Hematopoietic multipotent progenitor cell treated with erythropoietin and hydrocortisone succinate and interleukin-3 and kit ligand, for 17 days (in vitro differentiated cells): Measurements from ENCODE around the gene DIAPH2.
"Not testable (repeated sequence)": the region's sequence is repeated elsewhere in the genome, so short reads cannot be mapped to it uniquely, and the experiment has no call there.

Source experiments
- DNase-seq: peaks from one replicate; pipeline ENCODE4 v3.0.0-alpha.2; 2015; ENCODE audit warnings: low spot score

Gene DIAPH2

DNA sequence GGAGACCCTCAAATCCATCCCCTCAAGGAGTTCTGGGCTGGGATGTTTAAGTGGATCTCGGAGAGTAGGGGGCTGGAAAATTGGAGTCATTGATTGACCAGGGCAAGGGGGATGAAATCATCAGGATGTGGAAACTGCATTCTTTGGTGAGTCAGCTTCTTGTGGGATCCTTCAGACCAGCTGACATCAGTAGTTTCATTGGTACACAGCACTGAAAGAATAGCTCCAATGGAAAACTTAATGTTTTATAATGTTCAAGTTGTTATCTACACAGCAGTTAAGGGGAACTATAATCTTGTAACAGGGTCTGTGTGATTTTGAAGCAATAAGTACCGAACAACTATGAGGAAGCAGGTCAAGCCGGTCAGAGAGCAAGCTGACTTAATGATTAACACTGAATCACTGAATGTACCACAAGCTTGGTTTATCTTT is 705.1 kb downstream of the DIAPH2 start:
- no peak for DNase-seq

DNA sequence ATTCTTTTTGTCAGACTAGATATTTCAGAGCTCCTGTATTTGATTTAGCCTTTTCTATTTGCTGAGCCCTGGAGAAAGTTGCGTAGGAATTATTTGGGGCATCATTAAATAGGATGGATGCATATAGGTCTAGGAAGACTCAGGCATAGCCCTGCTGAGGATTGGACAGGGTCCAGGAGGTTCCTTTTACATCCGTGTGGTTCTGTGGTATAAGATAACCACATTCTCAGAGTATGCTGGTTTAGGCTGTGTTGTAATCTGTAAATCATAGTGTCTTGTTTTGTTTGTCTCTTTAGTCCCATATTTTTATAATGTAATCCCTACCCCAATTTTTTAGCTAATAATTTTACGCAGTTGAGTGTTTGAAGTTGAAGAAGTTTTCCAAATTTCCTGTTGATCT is 712.7 kb downstream of the DIAPH2 start:
- no peak for DNase-seq

DNA sequence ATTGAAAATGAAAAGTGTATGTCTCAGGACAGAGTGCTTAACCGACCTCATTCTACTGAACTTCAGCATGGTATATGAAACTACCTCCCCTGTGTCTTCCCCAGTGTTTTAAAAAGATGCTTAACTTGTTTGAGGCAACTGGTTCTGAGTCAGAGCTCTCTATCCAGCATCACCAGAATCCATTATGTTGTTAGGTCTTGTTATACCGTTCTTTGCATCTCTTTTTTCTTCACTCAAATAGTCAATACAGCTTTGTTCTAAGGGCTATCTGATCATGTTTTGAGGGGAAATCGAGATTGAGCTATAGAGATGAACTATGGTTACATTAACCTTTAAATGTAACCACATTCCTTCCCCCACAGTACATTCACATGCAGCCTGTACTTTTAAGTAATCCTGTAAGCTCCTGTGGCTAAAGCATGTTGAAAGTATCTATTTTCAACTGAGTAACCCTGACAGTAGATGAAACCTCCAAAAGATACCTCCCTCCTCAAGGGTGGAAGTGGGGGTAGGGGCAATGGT is 713.4 kb downstream of the DIAPH2 start:
- no peak for DNase-seq

DNA sequence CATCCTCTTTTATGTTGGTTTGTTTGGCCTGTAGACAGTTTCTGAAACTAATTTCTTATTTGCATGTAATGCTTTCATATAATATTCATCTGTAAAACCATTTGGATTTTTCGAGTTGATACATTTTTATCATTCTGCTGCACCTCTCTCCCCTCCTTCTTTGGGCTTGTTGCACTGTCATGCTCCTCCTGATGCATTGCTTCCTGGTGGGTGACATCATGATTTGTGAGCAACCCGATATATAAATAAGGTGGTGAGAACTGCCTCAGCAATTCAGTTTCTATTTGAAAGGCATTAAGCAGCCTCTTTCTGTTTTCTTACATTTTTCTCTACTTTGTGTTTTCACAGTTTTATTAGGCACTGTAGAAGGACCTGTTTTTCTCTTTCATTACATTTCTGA is 714.8 kb downstream of the DIAPH2 start:
- peak; percentile 2 for DNase-seq

DNA sequence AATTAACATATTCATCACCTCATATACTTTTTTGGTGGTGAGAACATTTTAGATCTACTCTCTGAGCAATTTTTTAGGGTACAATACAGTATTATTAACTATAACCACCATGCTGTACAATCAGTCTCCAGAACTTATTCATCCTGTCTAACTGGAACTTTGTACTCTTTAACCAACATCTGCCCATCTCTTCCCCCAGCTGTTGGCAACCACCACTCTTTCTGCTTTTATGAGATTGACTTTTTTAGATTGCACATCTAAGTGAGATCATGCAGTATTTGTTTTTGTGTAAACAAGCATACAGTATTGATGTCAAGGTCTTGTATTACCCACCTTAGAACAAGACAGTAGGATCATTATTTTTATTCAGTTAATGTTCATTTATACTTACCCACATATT is 715.9 kb downstream of the DIAPH2 start:
- DNase-seq = no peak

DNA sequence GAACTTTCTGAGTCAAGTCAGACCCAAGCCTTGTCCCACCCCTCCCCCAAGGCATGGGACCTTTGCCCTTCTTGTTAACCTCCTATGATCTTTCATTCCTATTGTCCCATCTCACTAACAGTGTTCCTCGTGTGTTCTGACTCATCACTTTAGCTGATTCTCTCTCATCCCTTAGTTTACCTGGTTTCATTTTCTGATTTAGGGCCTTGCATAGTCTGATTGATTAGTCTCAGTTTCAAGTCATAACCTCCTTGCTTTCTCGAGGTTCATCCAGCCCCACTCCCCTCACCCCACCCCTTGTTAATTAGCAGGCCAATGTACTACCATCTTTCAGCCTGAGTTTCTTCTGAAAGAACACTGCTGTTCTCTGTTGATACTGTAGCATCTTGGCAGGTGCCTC is 716.5 kb downstream of the DIAPH2 start:
- DNase-seq = no peak

DNA sequence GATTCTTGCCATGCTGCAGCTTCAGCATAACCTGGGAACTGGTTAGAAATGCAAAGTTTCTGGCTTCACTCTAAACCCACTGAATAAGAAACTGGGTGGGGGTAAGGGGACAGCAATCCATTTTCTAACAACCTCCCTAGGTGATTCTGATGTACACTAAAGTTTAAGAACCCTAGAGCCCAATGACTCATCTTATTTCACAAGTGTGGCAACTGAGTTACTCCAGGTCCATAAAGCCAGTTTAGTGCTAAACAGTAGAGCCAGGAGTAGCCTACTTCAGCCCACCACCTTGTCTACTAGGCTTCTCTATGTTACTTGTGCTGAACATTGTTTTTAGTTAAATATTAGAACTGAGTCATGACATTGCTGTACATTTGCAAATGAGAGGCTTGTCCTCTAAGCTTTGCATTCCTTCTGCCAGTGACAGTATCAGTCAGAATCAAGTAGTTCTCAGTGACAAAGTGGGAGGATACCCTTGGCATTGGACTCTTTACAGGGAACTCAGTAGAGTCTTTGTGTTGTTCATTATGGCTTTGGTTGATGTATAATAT is 717.0 kb downstream of the DIAPH2 start:
- DNase-seq = no peak

DNA sequence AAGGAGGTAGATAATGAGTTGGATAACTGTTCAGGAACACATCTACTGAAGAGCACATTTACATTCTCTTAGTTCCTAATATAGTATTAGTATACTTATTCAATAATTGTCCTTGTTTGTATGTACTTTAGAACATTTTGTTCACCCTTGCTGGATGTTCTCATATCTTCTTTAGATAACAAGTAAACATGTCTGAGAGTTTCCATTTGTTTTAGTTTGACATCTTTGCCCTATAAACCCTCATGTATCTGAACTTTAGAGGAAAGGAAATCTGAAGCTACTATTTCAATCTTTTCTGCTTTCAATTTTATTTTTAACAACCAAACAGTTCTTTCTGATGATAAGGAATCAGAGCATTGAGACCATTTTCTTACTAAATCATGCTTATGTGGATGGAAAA is 717.7 kb downstream of the DIAPH2 start:
- DNase-seq = no peak

DNA sequence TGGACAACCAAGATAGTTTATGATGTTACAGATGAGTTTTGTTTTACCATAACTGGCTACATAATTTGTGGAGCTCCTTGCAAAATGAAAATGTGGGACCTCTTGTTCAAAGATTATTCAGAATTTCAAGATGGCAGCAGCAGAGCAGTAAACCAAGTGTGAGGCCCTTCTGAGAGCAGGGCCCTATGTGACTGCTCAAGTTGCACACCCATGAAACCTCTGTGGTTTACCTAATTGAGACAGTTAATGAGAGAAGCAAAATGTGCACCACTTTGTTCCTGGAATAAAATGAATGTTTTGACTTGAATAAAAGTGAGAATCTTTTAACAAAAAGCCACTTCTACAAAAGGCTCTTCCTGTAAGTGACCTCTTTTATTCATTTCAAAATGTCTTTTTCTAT is 718.3 kb downstream of the DIAPH2 start:
- no peak for DNase-seq

DNA sequence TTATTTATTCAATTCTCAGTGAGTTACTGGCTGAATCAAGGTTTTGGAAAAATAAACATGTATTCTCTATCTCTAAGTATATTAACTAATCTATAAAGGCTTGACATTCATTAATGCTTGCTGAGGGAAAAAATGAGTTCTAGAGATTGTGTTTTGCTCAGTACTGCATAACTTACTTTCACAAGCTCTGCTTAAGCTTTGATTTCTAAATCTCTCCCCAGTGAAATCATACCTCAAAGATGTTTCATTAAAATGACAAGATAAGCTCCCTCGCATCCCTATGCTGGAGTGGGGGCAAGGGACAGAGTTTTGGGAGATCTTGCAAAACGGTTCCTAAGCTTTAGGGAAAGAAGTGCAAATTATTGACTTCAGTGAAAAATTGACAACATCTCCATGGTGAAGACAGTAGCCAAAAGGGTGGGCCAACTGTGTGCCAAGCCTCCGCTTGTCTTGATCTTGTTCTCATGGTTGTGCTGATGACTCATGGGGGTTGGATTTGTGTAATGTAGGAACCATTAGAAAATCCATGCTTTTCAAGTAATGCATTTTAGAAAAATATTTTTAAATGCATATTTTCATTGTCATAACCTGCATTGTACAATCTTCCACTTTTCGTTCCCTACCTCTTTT is 720.5 kb downstream of the DIAPH2 start:
- no peak for DNase-seq

DNA sequence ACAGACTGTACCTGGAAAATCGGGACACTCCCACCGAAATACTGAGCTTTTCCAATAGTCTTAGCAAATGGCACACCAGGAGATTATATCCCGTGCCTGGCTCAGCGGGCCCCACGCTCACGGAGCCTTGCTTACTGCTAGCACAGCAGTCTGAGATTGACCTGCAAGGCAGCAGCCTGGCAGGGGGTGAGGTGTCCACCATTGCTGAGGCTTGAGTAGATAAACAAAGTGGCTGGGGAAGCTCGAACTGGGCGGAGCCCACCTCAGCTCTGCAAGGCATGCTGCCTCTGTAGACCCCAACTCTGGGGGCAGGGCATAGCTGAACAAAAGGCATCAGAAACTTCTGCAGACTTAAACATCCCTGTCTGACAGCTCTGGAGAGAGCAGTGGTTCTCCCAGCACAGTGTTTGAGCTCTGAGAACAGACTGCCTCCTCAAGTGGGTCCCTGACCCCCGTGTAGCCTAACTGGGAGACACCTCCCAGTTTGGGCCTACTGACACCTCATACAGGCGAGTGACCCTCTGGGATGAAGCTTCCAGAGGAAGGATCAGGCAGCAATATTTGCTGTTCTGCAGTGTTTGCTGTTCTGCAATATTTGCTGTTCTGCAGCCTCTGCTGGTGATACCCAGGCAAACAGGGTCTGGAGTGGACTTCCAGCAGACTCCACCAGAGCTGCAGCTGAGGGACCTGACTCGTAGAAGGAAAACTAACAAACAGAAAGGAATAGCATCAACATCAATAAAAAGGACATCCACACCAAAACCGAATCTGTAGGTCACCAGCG is 725.2 kb downstream of the DIAPH2 start:
- not testable (repeated sequence) for DNase-seq

DNA sequence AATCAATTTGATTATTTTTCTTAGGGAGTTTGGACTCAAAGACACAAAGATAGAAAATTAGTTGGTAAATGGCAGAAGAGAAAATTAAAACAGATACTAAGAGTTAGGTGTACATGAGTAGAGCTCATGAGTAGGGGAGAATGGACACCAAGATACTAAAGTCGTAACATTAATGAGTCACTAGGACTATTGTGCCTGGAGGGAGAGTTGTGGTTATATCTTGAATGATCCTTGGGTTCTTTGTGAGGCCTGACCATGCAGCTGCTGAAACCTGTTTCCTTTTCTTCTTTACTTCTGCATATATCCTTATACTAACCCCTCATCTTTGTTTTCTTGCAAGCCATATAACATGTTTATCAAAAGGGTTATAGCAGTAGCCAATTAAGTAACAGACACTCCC is 731.8 kb downstream of the DIAPH2 start:
- no peak for DNase-seq

DNA sequence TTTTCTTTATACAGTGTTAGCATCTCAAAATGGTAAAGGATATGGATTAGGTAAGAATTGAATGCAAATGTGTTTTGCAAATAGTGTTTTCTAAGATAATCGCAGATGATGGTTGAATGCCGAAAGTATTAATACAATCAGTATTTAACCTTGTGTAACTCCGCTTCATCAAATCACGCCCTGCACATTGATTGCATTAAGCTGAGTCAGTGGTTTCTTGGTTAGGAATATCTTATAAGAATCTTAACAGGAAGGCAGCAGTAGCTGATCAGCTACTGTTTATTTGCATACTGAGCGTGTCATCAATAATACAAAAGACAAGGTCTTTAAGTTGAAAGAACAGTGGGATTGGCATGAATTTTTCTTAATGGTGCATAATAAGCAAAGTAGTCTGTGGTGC is 744.5 kb downstream of the DIAPH2 start:
- DNase-seq = no peak

DNA sequence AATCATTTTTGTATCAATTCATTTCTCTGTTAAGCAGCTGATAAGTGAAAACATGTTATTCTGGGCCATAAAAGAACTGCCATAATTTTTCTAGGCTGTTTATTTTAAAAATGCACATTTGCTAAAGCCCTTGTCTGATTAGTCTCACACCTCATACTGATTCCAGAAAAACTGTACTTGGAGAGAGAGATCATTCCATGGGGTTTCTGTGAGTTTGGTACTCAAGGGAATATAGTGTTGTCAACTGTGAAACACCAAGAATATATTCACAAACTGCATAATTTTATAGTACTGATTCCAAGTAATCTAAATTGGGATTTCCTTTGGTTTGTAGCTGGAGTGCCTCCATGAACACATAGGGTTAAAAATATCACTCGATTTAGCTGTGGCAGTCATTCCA is 746.6 kb downstream of the DIAPH2 start:
- no peak for DNase-seq

DNA sequence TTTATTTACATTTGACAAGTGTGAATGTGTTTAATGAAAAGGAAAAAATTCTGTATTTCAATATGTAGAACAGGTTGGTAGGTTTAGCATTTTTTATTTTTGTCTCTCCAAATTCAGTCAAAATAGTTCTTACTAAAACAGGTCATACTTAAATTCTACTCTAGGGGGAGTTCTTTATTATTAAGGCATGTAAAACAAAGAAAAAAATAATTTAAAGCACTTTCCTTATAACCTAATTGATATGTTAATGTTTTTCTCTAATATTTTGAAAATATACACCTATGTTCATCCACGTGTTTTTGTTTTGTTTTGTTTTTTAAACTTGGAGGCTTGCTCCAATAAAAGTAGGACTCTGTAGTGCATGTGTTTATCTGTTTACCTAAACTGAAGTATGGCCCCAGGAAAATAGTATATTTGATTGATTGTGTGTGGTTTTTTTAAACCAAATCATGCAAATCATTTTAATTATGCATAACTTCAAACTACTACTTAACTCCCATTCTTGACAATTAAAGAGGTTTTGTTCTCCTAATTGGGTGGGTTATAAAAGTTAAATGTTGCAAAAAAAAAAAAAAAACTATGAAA is 761.7 kb downstream of the DIAPH2 start:
- DNase-seq = no peak

DNA sequence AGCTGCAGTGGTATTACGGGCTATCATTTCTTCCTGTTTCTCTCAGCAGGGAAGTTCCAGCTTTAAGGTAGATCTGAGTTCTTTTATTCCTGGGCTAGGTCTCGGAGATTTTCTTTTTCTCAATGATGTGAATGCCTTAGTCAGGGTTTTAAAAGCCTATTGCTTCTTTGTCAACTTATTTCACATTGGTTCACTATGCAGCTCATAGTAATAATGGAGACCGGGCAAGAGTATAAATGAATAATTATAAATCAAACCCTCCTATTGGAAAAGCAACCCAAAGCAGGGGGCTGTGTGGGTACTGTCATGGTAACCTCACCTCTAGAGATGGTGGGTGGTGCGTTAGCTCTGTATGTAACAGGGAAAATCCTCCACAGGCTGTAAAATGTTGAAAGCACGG is 762.7 kb downstream of the DIAPH2 start:
- no peak for DNase-seq

DNA sequence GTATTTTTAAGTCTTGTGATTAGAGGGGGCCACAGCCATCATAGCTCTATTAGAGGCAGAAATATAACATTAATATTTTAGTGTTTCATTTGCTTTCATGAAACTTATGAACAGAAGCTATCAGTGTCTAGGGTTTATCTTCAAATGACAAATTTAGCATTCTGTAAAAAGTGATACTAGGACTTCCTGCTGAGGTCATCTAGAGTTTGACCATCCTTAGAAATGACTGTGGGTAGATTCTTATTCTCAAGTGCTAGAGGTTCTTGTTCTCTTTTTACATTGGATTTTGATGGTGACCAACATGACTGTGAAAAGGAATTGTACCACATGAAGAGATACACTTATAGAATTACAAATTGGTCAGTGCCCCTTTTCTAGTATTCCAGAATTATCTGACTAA is 767.6 kb downstream of the DIAPH2 start:
- DNase-seq = no peak

DNA sequence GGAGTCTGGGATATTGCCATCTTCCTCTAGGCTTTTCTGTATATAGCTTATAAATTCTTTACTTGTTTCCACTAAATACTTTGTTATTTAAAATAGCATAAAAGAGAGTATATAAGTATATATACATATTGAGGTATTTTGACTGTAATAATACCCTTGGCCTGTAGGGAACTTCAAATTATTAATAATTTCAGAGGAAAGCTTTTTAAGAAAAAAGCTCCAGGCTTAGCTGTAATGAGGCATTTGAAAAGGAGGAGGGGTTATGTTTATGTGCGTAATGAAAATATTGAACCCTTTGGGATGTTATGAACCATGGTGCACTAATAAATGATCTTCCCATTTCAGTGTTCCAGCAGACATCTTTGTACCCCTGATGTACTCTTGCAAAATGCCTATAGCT is 777.1 kb downstream of the DIAPH2 start:
- no peak for DNase-seq

DNA sequence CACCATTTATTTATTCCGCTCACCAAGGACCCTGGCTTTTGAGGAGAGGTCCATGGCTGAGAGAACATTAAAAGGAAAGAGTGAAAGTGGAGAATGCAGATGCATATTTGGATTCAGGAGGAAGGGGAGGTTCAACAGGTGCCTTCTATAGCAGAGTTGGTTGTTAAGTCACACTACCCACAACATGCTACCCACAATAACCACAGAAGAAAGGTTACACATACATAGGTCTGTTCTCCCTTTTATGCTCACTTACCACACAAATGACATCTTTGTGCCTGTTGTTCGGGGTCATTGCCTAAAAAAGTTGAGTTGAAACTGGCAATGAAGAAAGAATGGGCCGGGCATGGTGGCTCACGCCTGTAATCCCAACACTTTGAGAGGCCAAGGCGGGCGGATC is 786.4 kb downstream of the DIAPH2 start:
- no peak for DNase-seq

DNA sequence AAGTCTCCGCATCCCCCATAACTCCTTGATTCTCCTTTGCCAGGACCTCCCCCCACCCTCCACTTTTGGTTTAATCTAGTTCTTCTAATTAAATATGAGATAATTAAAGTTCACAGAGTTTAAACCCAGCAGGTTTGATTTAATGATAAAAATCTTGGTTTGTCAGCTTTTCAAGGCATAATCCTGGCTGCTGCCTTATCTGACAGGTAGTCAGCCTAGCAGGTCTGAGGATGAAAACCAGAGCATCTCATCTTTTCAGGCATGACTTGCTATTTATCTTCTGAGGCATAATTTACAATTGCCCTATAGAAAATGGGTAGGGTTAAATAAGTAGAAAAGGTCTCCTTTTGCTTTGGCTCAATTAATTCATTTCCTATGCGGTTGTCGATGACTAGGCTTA is 790.3 kb downstream of the DIAPH2 start:
- DNase-seq = no peak

DNA sequence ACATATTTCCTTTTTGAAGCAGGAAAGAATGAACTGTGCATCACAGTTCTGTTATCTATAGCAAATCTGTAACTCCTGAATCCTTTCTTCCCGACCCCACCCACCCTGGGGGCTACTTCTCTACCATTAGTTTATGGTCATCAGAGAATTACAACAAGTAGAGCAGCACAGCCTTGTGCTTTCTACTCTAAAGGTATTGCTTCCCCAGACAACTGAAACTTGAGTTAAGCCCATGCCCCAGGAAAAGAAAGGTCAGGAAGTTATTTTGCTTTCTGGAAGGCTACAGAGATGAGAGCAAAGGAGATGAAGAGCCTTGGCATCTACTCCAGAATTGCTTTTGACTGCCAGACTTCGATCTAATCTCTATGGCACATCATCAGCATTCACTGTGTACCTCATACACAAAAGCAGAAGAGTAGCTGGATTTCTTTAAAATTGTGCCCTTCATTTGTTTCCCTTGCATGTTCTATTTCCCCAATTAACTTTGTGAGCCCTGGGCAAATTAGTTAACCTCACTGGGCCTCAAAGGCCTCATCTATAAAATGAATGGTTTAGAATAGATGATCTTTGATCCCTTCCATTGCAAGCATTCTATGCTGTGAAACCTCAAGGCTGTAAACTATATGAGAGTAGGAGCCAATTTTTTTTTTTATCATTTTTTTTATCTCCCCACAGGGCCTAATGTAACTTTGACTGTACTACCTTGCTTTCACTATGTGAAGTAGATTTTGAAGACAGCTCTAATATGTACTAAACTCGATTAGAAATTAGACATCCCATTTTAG is 794.7 kb downstream of the DIAPH2 start:
- DNase-seq = no peak

DNA sequence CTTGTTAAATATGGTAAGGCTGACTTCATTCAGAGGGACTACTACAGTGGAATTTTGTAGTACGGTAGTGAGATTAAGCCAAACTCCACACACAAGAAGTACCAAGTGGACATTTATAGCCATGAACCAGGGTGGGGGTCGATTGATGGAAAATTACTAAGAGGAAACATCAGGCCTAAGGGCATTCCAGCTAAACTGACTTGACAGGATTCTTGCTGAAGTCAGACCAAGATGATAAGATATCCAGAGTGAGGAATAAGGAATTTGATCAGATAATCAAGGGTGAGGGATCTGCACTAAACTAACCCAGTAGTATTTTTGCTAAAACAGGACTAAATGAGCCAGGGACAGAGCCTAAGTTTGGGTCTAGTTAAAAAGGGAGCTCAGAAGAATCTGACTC is 796.6 kb downstream of the DIAPH2 start:
- no peak for DNase-seq
